ENCODE measurements around the gene KRTAP1-5. TPM values are rescaled to one million over a fixed set of nuclear protein-coding genes. Genes with fewer than 3 reads are reported as not detected.

KRTAP1-5 gene
- total and polyA plus RNA-seq, 4 donors: not detected

- H3K27ac ChIP-seq (ENCODE audit: low read depth in 1 of 2, low read length in 2 of 2): no peak overlapping the region
These were observed 16.6 kb downstream of the KRTAP1-5 start for GRCh38 chr17:41010441-41010840.

GRCh38 chr17:41009936-41010335, 17.1 kb downstream of the KRTAP1-5 start:
- Histone ChIP-seq H3K27ac (ENCODE audit: low read depth in 1 of 2, low read length in 2 of 2) (no peak overlapping the region), H3K27me3 (ENCODE audit: control insufficient read depth in 4 of 4, insufficient read depth in 4 of 4, low read length in 3 of 4) (no peaks in the 10 kb centered on the region), H3K9ac (ENCODE audit: low read depth in 1 of 2, low read length in 2 of 2) (no peak overlapping the region), H3K4me1 (ENCODE audit: control insufficient read depth in 4 of 4, insufficient read depth in 4 of 4, low read length in 3 of 4) (no peaks in the 10 kb centered on the region), H3K9me3 (ENCODE audit: control insufficient read depth in 4 of 4, low read length in 3 of 4) (no peaks in the 10 kb centered on the region), H3K36me3 (ENCODE audit: control insufficient read depth in 4 of 4, insufficient read depth in 3 of 4, low read depth in 1 of 4, low read length in 3 of 4) (no peaks in the 10 kb centered on the region), H3K4me3 (ENCODE audit: low read depth in 1 of 3, low read length in 3 of 3) (no peak overlapping the region)
- DNase-seq (ENCODE audit: low spot score): no peak
- WGBS: 93% methylated on average over 1 of the region's 1 CpG
- TF ChIP-seq RXRA (IDR thresholded peaks at IDR 0.05) (no peak), HNF4G (IDR thresholded peaks at IDR 0.05) (no peak), RAD21 (IDR thresholded peaks at IDR 0.05) (no peak), CTCF (IDR thresholded peaks at IDR 0.05; ENCODE audit: low read depth, low read length, missing input control) (no peak), HNF4A (conservative IDR thresholded peaks at IDR 0.05) (no peak), MAX (IDR thresholded peaks at IDR 0.05) (no peak), REST (IDR thresholded peaks at IDR 0.05) (no peak), EGR1 (IDR thresholded peaks at IDR 0.05; ENCODE audit: low read depth in 2 of 2) (no peak), TAF1 (conservative IDR thresholded peaks at IDR 0.05) (no peak), FOXA1 (IDR thresholded peaks at IDR 0.05) (no peak), GABPA (IDR thresholded peaks at IDR 0.05 in 1 of 2, conservative IDR thresholded peaks at IDR 0.05 in 1 of 2) (no peak), SP1 (IDR thresholded peaks at IDR 0.05) (no peak), NR2F2 (IDR thresholded peaks at IDR 0.05) (no peak), ATF3 (IDR thresholded peaks at IDR 0.05) (no peak), FOXA2 (IDR thresholded peaks at IDR 0.05) (no peak)

More at GRCh38 chr17:41010441-41010840, 16.6 kb downstream of the KRTAP1-5 start:
- no peak for TF ChIP-seq FOXA1 (IDR thresholded peaks at IDR 0.05)
- Histone ChIP-seq H3K27me3 (ENCODE audit: control insufficient read depth in 4 of 4, insufficient read depth in 4 of 4, low read length in 3 of 4) (no peaks in the 10 kb centered on the region), H3K9me3 (ENCODE audit: control insufficient read depth in 4 of 4, low read length in 3 of 4) (no peaks in the 10 kb centered on the region), H3K4me3 (ENCODE audit: low read depth in 1 of 3, low read length in 3 of 3) (no peak overlapping the region), H3K36me3 (ENCODE audit: control insufficient read depth in 4 of 4, insufficient read depth in 3 of 4, low read depth in 1 of 4, low read length in 3 of 4) (no peaks in the 10 kb centered on the region), H3K4me1 (ENCODE audit: control insufficient read depth in 4 of 4, insufficient read depth in 4 of 4, low read length in 3 of 4) (no peaks in the 10 kb centered on the region), H3K9ac (ENCODE audit: low read depth in 1 of 2, low read length in 2 of 2) (no peak overlapping the region)
- no peak for DNase-seq (ENCODE audit: low spot score)

Data from liver (tissue), 9 donors.